Hepatocyte (in vitro differentiated cells): ENCODE measurements around the gene ARFRP1.

Experiments used
- EZH2 ChIP-seq: fragments of 200-600 bp; sonication (generic); IDR thresholded peaks from 2 replicates; pipeline ENCODE4 v1.6.1; 2016; ENCODE audit warnings: antibody characterized with exemption, mild to moderate bottlenecking, borderline replicate concordance
- TF ChIP-seq, protein P1 (sequence below): fragments of 200-600 bp; sonication (generic); IDR thresholded peaks from 2 replicates; pipeline ENCODE4 v1.5.1; 2016; ENCODE audit warnings: antibody characterized with exemption, mild to moderate bottlenecking; ENCODE audit not compliant: poor library complexity

DNA sequence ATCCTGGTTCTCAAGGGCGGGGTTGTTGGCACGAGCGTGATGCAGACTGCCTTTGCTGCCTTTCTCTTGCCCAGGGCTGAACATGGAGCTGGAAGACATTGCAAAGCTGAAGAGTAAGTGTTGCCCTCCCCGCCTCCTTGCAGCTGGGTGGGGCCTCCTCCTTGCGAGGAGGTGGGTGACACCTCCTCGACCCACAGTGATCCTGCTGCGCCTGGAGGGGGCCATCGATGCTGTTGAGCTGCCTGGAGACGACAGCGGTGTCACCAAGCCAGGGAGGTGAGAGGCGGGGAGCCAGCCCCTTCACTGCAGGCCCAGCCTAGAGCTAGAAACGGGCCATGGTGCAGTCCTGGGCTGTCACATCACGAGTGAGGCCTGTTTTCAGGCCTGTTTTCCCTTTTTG, 29.7 kb downstream of the ARFRP1 start:
- TF ChIP-seq, protein P1, sequence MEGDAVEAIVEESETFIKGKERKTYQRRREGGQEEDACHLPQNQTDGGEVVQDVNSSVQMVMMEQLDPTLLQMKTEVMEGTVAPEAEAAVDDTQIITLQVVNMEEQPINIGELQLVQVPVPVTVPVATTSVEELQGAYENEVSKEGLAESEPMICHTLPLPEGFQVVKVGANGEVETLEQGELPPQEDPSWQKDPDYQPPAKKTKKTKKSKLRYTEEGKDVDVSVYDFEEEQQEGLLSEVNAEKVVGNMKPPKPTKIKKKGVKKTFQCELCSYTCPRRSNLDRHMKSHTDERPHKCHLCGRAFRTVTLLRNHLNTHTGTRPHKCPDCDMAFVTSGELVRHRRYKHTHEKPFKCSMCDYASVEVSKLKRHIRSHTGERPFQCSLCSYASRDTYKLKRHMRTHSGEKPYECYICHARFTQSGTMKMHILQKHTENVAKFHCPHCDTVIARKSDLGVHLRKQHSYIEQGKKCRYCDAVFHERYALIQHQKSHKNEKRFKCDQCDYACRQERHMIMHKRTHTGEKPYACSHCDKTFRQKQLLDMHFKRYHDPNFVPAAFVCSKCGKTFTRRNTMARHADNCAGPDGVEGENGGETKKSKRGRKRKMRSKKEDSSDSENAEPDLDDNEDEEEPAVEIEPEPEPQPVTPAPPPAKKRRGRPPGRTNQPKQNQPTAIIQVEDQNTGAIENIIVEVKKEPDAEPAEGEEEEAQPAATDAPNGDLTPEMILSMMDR: no peak
- TF ChIP-seq EZH2: no peak
